GM18951 (cell line): ENCODE measurements around the gene MMD.
"Not testable (repeated sequence)": the region's sequence is repeated elsewhere in the genome, so short reads cannot be mapped to it uniquely, and the experiment has no call there.

Experiments
- POLR2A ChIP-seq: IDR thresholded peaks from 4 replicates; pipeline ENCODE4 v1.6.1; 2011; ENCODE audit warnings: mild to moderate bottlenecking; ENCODE audit not compliant: insufficient read length, insufficient read depth; ENCODE audit errors: extremely low read depth
- in situ Hi-C: fragments of 300-500 bp; cut with MboI; formaldehyde crosslinking; loops from one replicate; pipeline ENCODE4 v1.12.0; 2022; ENCODE audit warnings: low sequenced_read_pairs, mixed read lengths, inconsistent platforms; ENCODE audit not compliant: unreplicated experiment

Gene MMD

DNA sequence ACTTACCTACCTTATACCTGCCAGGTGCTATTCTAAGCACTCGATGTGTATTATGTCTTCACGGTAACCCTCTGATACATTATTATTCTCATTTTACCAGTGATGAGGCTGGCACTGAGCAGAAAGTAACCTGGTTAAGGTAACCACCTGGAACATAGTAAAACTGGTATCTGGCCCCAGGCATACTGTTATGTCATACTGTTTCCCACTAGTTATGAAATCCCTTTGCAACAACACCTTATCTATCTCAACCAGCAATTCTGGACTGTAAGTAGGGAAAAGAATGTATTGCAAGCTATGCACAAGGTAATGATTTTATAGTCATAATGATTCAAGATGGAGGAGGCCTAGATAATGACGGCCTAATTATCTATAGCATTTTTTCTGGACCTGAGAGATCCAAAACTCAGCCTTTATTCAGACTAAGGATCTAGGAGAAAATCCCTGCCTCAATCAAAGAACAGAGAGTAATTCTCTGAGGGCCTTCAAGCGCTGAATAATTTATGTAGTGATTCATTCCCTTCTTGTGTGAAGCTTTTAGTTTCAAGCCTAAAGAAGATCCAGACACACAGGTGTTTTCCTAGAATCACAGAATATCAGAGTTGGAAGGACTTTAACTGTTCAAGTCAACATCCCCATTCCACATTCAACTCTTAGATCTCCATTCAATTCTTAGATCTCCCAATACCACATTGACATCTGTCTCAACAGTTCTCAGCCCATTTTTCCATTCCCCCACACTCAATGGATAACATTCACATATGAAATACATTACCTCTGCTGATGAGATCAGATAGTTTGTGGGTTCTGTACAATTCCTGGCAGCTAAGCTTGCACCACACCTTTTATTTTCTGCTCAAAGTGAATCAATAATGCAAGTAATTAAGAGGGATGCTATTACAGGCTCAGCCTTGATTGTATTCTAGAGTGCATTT is 14.9 kb upstream of the MMD start:
- TF ChIP-seq POLR2A = no peak
- in situ Hi-C loops = no loop called here

DNA sequence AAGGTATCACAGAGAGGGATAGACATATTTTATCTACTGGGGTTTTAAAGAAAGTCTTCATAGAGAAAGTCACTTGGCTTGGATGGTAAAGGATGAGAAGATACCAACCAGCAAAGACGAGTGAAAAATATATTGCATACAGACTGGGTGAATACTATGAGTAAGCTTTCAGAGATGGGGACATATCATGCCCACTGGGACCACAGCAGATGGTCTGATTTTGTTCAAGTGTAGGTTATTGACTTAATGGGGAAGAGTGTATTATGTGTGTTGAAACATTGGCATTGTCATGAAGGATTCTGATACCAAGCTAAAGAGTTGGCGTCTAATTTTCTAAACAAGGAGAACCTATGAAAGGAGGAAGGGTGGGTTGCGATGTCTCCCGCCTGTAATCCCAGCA is 13.8 kb upstream of the MMD start:
- in situ Hi-C loops = no loop called here
- TF ChIP-seq POLR2A = no peak

DNA sequence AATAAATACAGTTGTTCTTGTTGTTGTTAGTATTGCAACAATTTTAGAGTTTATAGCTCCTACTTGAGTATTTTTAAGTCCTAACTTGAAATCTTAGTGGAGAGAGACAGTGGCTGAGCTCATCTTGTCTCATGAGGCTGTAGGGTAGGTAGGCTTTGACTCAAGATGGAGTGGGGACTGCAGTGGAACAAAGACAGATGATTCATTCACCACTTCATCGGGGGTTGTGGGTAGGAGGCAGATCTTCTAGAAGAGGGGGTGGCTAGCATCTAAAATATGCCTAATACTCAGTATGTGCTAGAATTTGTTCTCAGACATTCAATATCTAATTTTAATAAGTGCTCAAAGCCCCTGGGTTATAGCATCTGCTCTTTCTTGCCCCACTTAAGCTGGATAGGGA is 13.1 kb upstream of the MMD start:
- no peak for TF ChIP-seq POLR2A
- in situ Hi-C loops = no loop called here

DNA sequence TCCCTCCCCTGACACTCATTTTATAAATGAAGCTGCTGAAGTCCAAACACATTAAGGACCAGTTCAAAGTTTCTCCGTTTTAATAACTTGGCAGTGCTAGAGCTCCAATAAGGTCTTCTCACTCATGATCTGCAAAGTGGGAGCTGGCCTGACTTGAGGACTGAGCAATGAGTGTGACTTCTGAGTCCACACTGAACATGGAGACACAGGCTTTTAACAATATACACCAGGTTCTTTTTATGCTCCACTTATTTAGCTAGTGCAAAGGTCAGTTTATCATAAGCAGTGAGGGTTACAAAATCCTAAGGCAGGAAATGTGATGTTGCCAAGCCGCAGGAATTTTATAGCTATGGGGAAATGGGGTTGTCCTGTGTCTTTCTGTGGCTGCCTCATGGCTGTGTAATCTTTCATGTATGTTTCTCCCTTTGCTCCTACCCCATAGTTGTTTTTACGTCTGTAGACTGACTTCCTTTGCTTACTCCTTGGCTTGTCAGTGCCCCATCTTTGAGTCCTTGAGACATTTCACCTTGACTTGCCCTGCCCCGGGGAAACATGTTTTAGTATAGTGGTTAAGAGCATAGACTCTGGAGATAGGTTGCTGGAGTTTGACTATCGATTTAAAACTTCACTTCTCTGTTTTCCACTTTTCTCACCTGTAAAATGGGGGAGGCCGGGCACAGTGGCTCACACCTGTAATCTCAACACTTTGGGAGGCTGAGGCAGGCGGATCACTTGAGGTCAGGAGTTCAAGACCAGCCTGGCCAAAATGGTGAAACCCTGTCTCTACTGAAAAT is 12.2 kb upstream of the MMD start:
- in situ Hi-C loops = no loop called here
- no peak for TF ChIP-seq POLR2A

DNA sequence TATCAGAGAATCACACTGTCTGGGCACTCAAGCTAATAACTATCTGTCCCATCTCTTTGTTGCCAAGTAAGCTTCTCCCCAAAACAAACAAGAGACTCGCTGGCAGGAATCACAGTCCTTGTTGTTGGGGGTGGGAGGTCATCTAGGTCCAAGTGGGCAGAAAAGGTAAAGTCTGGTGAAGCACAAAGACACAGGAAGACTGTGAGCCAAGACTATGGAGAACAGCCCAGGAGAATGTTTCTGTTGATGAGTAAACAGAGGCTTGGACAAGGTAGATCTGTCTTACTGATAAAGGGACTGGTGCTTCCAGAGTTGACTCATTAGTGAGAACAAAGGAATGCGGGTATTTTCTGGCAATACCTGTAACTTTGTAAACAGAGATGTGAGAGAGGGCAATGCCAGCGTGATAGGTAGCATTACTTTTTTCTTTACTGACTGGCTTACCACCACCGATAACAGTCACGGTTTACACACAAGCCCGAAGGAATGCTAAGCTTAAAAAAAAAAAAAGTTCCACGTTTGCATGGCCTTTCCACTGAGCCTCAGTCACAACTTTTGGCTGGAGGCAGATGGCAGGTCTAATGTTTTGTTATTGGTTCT is 11.5 kb upstream of the MMD start:
- TF ChIP-seq POLR2A = no peak
- in situ Hi-C loops = no loop called here

DNA sequence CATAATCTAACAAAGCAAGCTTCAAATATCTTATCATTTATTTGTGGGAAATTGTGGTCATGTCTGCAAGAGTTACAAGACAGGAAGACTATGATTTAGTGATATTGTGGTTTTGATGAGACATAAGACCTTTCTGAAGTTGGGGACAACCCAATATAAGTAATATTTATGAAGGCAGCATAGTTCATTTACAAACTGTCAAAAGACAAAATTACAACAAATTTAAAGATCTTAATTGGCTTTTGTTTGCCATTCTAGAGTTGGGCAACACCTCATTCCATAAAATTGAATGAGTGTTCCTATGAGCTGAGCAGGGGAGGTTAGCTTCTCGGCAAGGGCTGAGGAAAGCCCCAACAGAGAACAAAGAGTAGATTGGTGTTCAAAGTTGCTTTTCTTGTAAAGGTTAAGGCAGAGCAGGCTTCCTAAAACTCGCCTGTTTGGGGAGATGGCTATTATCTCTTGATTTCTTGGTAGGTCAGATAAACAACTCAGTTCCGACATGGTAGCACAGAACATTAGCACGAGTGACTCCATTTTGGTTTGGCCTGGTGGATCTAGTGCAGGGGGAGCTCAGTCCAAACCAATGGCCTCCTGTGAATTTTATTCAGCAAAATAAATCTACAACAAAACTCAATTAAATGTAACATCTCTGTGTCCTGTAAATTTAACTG is 10.9 kb upstream of the MMD start:
- in situ Hi-C loops = no loop called here
- TF ChIP-seq POLR2A = no peak

DNA sequence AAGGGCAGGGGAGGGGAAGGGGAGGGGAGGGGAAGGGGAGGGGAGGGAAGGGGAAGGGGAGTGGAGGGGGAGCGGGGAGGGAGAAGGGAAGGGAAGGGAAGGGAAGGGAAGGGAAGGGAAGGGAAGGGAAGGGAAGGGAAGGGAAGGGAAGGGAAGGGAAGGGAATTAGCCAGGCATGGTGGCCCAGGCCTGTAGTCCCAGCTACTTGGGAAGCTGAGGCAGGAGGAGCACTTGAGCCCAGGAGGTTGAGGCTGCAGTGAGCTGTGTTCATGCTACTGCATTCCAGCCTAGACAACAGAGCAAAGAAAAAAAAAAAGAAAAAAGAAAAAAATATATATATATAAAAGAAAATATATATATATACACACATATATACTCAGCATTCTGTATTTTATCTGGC is 10.3 kb upstream of the MMD start:
- in situ Hi-C loops = not testable (repeated sequence)

DNA sequence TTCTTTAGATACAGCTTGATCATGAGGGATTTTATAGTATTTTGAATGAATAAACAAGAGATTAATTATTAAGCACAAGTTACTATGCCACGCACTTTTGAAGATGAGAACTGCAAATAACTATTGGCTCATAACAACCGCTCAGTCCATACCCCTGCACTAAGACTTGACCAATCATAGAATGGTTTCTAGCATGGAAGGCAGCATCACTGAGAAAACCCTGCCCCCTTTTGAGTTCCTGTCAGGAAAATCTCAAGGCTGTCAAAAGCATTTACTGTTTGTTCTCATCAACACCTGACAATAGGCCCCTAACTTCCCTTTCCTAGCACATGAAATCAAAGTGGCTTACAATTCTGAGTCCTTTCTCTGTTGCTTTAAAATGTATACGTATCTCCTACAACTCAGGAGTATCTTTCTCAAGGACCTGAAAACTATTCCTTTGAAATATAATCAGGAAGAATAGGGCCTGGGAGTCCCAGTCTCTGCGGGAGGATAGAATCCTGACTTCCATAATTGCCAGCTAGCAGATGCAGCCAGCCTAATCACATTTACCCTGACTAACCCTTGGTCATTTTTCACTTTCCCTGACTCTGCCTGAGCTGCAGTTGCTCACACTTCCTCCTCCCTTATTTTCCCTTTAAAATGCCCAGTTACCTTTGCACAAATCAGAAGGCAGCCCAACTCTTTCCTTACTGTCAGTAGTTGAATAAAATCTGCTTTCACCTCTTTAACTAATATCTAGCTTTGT is 9.1 kb upstream of the MMD start:
- in situ Hi-C loops = no loop called here
- no peak for TF ChIP-seq POLR2A

DNA sequence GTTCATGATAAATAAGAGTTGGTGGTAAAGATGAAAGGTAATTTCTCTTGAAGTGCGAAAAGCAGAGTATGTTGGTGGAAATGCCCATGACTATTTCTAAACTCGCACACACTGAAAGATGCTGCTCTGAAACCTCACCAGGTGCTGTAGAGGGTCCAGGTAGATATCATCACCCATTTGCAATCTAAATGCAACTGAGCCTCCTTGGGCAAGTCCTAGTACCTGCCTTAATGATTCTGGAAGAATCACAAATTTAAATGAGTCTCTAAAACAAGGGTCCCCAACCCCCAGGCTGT is 5.9 kb upstream of the MMD start:
- in situ Hi-C loops = no loop called here
- no peak for TF ChIP-seq POLR2A

DNA sequence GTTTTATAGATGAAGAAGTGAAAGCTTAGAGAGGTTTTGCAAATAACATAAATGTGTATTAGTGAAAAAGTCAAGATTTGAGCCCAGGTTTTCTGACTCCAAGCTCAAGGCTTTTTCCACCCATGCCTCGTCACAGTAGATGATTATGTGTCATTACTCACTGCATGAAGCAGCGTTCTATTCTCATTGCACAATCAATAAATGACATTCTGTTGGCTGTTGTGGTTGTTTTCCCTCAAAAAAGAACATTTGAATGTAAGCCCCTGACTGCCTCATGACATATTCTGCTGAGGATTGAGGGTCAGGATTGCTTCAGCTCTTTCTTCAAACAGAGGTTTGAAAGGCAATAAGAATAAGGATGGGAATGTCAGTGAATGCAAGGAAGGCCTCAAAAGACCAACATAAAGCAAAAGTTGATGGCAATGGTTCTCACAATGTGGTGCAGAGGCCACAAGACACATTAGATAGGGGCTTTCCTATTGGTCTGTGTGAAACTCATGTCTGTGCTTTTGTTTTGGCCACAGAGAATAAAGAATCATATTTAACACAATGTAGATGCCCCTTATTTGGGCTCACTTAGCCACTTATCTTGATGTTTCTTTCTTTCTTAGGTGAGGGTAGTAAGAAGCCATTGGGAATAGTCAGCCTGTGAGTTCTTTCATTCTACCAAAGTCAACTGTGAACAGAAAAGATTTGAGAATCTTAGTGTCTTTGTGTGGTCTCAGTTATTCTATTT is 5.4 kb upstream of the MMD start:
- TF ChIP-seq POLR2A = no peak
- in situ Hi-C loops = no loop called here

DNA sequence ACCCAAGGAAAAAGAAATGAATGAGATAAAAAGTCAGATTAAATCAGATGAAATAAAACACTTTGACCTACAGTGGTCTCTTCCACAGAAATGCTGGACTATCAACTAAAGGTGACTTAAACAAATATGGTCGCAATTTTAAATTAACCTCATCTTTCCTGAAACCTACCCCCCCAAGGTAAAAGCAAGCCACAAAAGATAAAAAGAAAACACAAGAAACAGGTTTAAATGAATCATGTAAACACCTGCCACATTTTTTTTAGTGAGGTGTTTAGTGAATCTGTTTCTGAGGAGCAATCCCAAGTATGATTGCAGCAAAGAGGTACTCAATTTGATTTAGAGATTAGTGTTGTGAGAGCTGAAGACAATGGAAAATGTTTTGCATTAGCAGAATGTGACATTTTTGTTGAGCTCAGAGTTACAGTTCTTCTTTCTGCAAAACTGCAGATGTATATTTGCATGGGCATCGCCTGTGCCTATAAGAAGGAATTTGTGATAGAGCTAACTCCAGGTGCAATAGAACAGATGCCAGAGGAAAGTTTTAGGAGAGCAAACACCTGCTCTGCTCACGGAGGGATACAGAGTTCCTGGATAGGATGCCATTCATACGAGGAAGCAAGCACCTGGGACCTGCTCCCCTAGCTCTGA is 3.4 kb upstream of the MMD start:
- TF ChIP-seq POLR2A = no peak
- in situ Hi-C loops = no loop called here

DNA sequence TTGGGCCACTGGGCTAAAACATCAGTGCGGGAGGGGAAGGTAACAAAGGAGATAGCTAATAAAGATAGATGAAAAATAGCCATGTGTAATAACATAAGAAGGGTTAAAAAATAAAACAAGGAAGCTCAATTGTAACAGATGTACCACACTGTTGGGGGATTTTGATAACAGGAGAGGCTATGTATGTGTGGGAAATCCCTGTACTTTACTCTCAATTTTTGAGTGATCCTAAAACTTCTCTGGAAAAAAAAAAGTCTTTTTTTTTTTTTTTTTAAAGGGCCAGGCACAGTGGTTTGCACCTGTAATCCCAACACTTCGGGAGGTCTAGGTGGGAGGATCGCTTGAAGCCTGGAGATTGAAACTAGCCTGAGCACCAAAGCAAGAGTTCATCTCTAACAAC is 1.9 kb upstream of the MMD start:
- in situ Hi-C loops = no loop called here
- TF ChIP-seq POLR2A = no peak

DNA sequence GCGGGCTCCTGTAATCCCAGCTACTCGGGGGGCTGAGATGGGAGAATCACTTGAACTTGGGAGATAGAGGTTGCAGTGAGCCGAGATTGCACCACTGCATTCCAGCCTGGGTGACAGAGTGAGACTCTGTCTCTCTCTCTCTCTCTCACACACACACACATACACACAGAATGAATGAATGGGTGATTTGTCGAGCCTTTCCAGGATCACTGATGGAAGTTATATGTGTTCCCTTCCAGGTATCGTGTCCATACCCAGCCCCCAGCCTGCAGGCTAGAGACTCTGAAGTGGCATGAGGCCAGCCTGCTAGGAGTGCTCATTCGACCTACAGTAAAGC is 1.2 kb upstream of the MMD start:
- in situ Hi-C loops = not testable (repeated sequence)
